Raji (cell line): Measurements from ENCODE around the gene SP5.

Experiments
- POLR2A ChIP-seq: IDR thresholded peaks from 2 replicates; pipeline ENCODE4 v1.6.1; 2011; ENCODE audit warnings: low read depth, low read length, control low read depth; ENCODE audit not compliant: insufficient read depth

SP5 gene

GRCh38 chr2:170715062-170715931 is at the start of gene SP5:
Gene SP5 (plus strand): TSS chr2:170715337. CDS start chr2:170715513, 176 bp downstream.
- TF ChIP-seq POLR2A: no peak

GRCh38 chr2:170665743-170666142 is 49.4 kb upstream of the SP5 start:
- no peak for TF ChIP-seq POLR2A

DNA sequence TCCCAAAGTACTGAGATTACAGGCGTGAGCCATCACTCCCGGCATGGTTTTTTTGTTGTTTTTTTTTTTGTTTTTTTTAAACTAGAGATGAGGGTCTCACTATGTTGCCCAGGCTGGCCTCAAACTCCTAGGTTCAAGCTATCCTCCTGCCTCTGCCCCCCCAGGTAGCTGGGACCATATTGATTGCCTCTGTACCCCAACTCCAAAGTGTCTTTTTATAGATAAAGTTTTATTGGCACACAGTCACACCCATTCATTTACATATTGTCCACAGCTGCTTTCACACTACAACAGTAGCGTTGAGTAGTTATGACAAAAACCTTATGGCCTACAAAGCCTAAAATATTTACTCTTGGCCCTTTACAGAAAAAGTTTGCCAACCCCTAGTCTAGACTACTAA is 45.2 kb upstream of the SP5 start:
- no peak for TF ChIP-seq POLR2A

- TF ChIP-seq POLR2A: no peak
These were observed 44.5 kb upstream of the SP5 start for GRCh38 chr2:170670651-170671050.

DNA sequence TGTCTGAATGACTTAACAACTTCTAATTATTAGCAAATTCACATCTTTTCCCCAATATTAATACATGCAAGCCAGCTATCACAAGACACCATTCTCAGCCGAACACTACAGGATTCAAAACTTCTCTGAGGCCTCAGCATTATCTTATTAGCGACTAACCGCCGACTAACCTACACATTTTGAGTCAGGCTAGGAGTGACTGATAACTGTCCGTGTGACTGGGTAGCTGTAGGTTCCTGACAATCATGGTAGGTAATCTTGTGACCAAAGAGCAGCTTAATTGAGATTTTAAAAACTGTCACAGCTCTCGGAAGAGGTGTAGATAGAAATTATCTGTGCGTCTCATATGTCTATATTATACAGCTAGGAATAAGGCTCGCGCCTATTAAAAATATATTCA is 44.1 kb upstream of the SP5 start:
- TF ChIP-seq POLR2A: no peak

- no peak for TF ChIP-seq POLR2A
These were observed 39.4 kb upstream of the SP5 start for GRCh38 chr2:170675701-170676100.

GRCh38 chr2:170679607-170680079 is 35.5 kb upstream of the SP5 start:
- no peak for TF ChIP-seq POLR2A

DNA sequence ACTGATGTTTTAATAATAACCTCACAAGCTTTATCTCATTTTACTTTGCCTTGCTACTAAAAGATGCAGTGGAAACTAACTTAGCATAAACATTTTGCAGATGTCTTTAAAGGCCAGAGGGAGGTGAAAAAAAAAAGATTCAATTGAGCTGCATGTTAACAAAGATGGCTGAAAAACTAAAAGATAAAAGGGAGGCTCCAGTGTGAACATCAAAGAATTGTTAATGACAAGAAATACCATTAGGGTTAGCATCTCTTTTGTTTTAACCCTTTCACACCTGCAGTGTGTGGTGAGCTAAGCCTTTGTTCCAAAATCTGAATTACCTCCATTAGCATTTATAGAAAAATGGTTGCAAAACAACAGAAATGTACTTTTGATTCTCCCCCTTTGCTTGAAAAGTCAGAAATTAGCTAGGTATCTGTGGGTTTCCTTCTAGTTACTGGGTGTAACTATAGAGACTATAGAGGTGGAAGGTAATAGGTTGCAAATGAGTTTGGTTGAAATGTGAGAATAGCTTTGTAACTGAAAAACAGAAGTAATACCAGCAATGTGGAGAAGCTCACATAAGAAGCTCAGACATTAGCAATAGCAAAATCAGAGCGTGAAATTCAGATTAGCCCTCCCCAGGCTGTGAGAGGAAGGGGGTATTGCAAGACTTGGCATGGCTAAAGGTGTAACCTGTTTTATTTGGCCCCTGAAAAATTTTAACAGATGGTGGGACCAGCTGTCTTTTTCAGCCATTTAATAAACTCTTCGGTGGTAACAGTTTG is 34.8 kb upstream of the SP5 start:
- TF ChIP-seq POLR2A: no peak

GRCh38 chr2:170681311-170681710 is 33.8 kb upstream of the SP5 start:
- no peak for TF ChIP-seq POLR2A

DNA sequence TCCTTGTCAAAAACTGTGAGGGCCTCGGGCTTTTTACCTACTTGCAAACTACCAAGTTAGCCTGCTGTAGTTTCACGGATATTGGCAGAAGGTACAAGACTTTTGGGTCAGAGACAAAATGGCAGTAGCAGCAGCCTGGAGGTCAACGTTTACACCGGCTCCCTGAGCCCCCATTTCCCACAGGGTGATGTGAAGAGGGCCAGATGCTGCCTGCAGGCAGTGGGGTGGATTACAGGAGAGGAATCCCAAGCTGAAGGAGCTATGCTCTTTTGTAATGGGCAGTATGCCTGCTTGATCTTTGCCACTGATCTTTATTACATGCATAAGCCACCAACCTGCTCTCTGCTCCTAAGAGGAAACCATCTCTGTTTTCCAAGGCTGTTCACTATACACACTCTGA is 29.5 kb upstream of the SP5 start:
- no peak for TF ChIP-seq POLR2A

GRCh38 chr2:170689481-170689880 is 25.7 kb upstream of the SP5 start:
- no peak for TF ChIP-seq POLR2A

GRCh38 chr2:170690640-170691039 is 24.5 kb upstream of the SP5 start:
- no peak for TF ChIP-seq POLR2A

DNA sequence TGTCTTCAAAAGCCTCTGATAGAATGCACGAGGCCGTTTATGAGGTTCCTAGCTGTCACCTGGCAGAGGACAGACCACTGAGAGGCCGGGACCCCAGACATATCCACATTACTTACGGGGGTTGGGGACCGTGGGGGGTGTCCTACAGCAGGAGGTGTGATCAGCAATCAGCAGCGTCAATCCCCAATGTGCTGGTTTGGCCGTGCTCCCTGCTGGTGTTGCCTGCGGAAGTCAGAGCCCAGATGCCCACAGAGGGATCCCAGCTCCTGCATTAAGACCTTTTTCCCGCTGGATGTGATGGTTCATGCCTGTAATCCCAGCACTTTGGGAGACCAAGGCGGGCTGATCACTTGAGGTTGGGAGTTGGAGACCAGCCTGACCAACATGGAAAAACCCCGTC is 20.8 kb upstream of the SP5 start:
- TF ChIP-seq POLR2A: no peak

DNA sequence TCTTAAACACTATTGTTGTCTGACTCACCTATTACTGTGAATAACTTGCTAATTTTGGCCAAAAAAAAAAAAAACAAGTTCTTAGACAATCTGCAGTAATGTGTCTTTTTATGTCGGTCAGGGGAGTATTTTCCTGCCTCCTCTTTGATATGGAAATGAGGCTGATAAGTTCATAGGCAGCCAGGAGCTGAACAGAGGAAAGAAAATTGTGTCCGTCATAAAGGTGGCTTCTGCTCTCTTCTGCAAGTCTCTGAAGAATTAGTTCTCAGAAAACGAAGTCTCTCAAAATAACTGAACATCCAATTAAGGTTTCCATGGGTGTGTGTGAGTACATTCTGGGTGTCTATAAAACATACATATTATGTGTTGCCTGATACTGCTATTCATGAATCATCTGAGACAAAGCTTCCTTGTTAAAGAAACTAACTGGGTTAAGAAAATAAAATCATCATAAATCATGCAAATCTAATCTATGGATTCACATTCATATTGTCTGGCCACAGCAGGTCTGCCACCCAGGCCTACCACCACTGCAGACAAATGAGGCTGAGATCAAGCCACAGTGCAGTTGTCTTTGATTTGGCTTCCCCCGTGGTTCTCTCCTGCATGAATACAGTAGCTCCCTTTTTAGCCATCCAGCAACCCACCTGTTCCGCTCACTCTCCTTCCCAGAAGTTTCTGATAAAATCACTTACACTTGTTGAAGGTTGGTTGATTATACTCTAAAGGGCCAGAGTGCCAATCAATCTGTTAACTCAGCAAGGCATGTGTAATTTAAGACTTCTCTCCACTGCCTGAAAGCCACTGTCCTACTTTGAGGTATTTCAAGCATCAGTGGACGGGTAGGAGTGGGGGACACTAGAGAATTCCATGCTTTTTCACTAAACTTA is 19.4 kb upstream of the SP5 start:
- no peak for TF ChIP-seq POLR2A

GRCh38 chr2:170696948-170697347 is 18.2 kb upstream of the SP5 start:
- no peak for TF ChIP-seq POLR2A
